Stimulated activated CD4-positive, alpha-beta T cell treated with anti-CD3 and anti-CD28 coated beads, Interleukin-1b, Interleukin-23, amount 100 ng/mL, for 1 hour (primary cell): ENCODE data around the gene CEP83.
"Not testable (repeated sequence)": the region's sequence is repeated elsewhere in the genome, so short reads cannot be mapped to it uniquely, and the experiment has no call there.

Experiments
- DNase-seq, 2 donors: peaks; one replicate each; pipeline ENCODE4 v3.0.0-alpha.2; 2020; ENCODE audit warnings: low read depth in 2 of 2

CEP83 gene

GRCh38 chr12:94459728-94460615, at the start of gene CEP83:
CEP83 (minus strand) TSS chr12:94459867; CDS start chr12:94412490, 47,377 bp downstream.
- peak; percentile 84 to 95 for DNase-seq

- no peak for DNase-seq
Measured at GRCh38 chr12:94509317-94509716, 49.6 kb upstream of the CEP83 start.

- no peak for DNase-seq
Measured at GRCh38 chr12:94507455-94507854, 47.8 kb upstream of the CEP83 start.

- no peak for DNase-seq
Measured at GRCh38 chr12:94504386-94504785, 44.7 kb upstream of the CEP83 start.

GRCh38 chr12:94503619-94504018, 44.0 kb upstream of the CEP83 start:
- DNase-seq, result no peak

- no peak for DNase-seq
Measured at GRCh38 chr12:94500831-94501567, 41.3 kb upstream of the CEP83 start.

- DNase-seq, result no peak
Measured at GRCh38 chr12:94498698-94499097, 39.0 kb upstream of the CEP83 start.

GRCh38 chr12:94498073-94498472, 38.4 kb upstream of the CEP83 start:
- DNase-seq, result no peak

- DNase-seq, result no peak
Measured at GRCh38 chr12:94495445-94496115, 35.9 kb upstream of the CEP83 start.

- DNase-seq, result no peak
Measured at GRCh38 chr12:94491489-94491888, 31.8 kb upstream of the CEP83 start.

GRCh38 chr12:94488463-94488862, 28.8 kb upstream of the CEP83 start:
- no peak for DNase-seq

- no peak for DNase-seq
Measured at GRCh38 chr12:94481734-94482133, 22.1 kb upstream of the CEP83 start.

GRCh38 chr12:94469522-94469921, 9.9 kb upstream of the CEP83 start:
- no peak for DNase-seq

- DNase-seq, result no peak
Measured at GRCh38 chr12:94460616-94460959, 921 bp upstream of the CEP83 start.

GRCh38 chr12:94458877-94459727, 565 bp downstream of the CEP83 start:
- DNase-seq, result no peak

- DNase-seq, result no peak
Measured at GRCh38 chr12:94457311-94457710, 2.4 kb downstream of the CEP83 start.

- DNase-seq, result not testable (repeated sequence)
Measured at GRCh38 chr12:94454318-94454717, 5.3 kb downstream of the CEP83 start.

- no peak for DNase-seq
Measured at GRCh38 chr12:94445662-94446061, 14.0 kb downstream of the CEP83 start.

- no peak for DNase-seq
Measured at GRCh38 chr12:94437303-94437702, 22.4 kb downstream of the CEP83 start.

- no peak for DNase-seq
Measured at GRCh38 chr12:94435511-94435927, 24.1 kb downstream of the CEP83 start.

GRCh38 chr12:94434171-94434570, 25.5 kb downstream of the CEP83 start:
- no peak for DNase-seq

- DNase-seq, result no peak
Measured at GRCh38 chr12:94433744-94434143, 25.9 kb downstream of the CEP83 start.
